ENCODE data around the gene SRPRB. TPM values are rescaled to one million over a fixed set of nuclear protein-coding genes. Genes with fewer than 3 reads are reported as not detected.

The SRPRB gene
- total and polyA plus RNA-seq, 9 of the 15 experiments (the other 6 are each of a cell fraction or from before 2014, with no cell fraction given), result 29.5 to 66.0 (median 41.4) TPM

DNA sequence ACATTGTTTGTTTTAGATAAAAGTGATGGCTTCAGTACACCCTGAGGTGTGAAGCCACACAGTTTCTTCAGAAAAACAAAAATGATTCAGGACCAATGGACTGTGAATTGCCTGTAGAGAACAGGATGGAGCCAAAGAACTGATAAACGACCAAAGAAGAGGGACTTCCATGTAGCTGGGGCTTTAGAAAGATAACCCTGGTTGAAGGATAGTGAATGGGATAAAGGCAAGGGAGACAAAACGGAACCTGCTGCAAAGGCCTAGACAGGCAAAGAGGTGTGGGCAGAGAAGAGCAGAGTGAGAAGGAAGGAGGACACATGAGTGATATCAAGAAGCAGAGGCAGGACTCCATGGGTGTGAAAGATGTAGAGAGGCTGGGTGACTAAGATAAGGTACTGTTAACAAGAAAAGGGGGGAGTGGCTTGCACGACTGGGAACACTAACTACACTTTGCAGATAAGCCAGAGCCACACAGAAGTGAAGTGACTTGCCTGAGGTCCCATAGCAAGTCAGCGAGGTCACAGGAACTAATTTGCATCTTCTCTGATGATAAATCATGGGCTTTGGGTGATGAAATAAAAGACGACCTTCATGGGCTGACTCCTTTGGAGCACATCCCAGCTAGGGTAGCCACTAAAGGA lies 45.8 kb downstream of the SRPRB start (continued):
- TF ChIP-seq CLOCK (CRISPR knock-in tag; IDR thresholded peaks at IDR 0.05; ENCODE audit: borderline replicate concordance) (no peak), TRIM24 (IDR thresholded peaks at IDR 0.05) (peak; percentile 78 to 89), SMARCB1 (IDR thresholded peaks at IDR 0.05; ENCODE audit: insufficient read length, low read depth) (no peak), U2AF2 (optimal IDR thresholded peaks at IDR 0.05; ENCODE audit: low read depth, low read length) (no peak), PHB (CRISPR knock-in tag; IDR thresholded peaks at IDR 0.05) (no peak), ZFPM2 (CRISPR knock-in tag; IDR thresholded peaks at IDR 0.05) (no peak), ZNF79 (CRISPR knock-in tag; IDR thresholded peaks at IDR 0.05; ENCODE audit: low read depth) (no peak), NEUROD1 (IDR thresholded peaks at IDR 0.05; ENCODE audit: borderline replicate concordance, low read depth, low read length, partially characterized antibody) (peak; percentile 36), ZNF764 (CRISPR knock-in tag; IDR thresholded peaks at IDR 0.05; ENCODE audit: low read depth) (no peak), ZC3H11A (IDR thresholded peaks at IDR 0.05; ENCODE audit: low read depth, low read length) (no peak), MNT (conservative IDR thresholded peaks at IDR 0.05) (peak in 1 of 2 experiments; percentile 48; a peak in 1 of 4 replicates), SIX5 (IDR thresholded peaks at IDR 0.05; ENCODE audit: borderline replicate concordance in 1 of 2, insufficient read depth in 1 of 2, low read depth in 1 of 2, low read length in 2 of 2) (no peak), BCL6 (CRISPR knock-in tag; IDR thresholded peaks at IDR 0.05) (no peak), ZNF518B (CRISPR knock-in tag; IDR thresholded peaks at IDR 0.05) (no peak), ZNF212 (CRISPR knock-in tag; IDR thresholded peaks at IDR 0.05) (no peak), SP2 (IDR thresholded peaks at IDR 0.05; ENCODE audit: extremely low read depth, low read depth, low read length, poor library complexity, severe bottlenecking) (no peak), NCOA2 (IDR thresholded peaks at IDR 0.05; ENCODE audit: partially characterized antibody in 2 of 2) (no peak), STAT5B (CRISPR knock-in tag; IDR thresholded peaks at IDR 0.05) (no peak), PHF20 (IDR thresholded peaks at IDR 0.05; ENCODE audit: partially characterized antibody) (no peak)
- TF ChIP-seq, protein P1, sequence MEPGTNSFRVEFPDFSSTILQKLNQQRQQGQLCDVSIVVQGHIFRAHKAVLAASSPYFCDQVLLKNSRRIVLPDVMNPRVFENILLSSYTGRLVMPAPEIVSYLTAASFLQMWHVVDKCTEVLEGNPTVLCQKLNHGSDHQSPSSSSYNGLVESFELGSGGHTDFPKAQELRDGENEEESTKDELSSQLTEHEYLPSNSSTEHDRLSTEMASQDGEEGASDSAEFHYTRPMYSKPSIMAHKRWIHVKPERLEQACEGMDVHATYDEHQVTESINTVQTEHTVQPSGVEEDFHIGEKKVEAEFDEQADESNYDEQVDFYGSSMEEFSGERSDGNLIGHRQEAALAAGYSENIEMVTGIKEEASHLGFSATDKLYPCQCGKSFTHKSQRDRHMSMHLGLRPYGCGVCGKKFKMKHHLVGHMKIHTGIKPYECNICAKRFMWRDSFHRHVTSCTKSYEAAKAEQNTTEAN (CRISPR knock-in tag; IDR thresholded peaks at IDR 0.05), result peak; percentile 98
